NB4 (cell line): ENCODE results near the gene GADL1.

Source experiments
- DNase-seq: peaks from one replicate; pipeline ENCODE4 v3.0.0; 2010; ENCODE audit warnings: low read depth
- H3K4me3 ChIP-seq: one replicate; pipeline ENCODE4 v1.5.1; 2011; ENCODE audit warnings: mild to moderate bottlenecking, low read depth, low read length, moderate library complexity
- CTCF ChIP-seq: IDR thresholded peaks from one replicate; pipeline ENCODE4 v1.5.1; 2012; ENCODE audit warnings: low read depth, low read length
- MAX ChIP-seq: IDR thresholded peaks from 2 replicates; pipeline ENCODE4 v1.6.1; 2011; ENCODE audit warnings: low read depth, low read length
- MYC ChIP-seq: IDR thresholded peaks from 2 replicates; pipeline ENCODE4 v1.6.1; 2011; ENCODE audit warnings: low read depth, low read length
- POLR2A ChIP-seq: IDR thresholded peaks from 2 replicates; pipeline ENCODE4 v1.6.1; 2011; ENCODE audit warnings: mild to moderate bottlenecking; ENCODE audit not compliant: insufficient read length; ENCODE audit errors: extremely low read depth

The GADL1 gene

GRCh38 chr3:30872879-30873278 lies 21.6 kb downstream of the GADL1 start:
- no peak for TF ChIP-seq MAX
- TF ChIP-seq CTCF, result no peak
- TF ChIP-seq POLR2A, result no peak
- TF ChIP-seq MYC, result no peak
- H3K4me3 ChIP-seq, result no peak overlapping the region
- no peak for DNase-seq

GRCh38 chr3:30871720-30872119 lies 22.7 kb downstream of the GADL1 start:
- H3K4me3 ChIP-seq, result no peak overlapping the region
- DNase-seq, result no peak
- TF ChIP-seq POLR2A, result no peak
- no peak for TF ChIP-seq CTCF
- no peak for TF ChIP-seq MYC
- TF ChIP-seq MAX, result no peak

- no peak overlapping the region for H3K4me3 ChIP-seq
- TF ChIP-seq POLR2A (no peak), CTCF (no peak), MAX (no peak), MYC (no peak)
- DNase-seq, result no peak
Observed at GRCh38 chr3:30864836-30865235, 29.6 kb downstream of the GADL1 start.

GRCh38 chr3:30864132-30864531 lies 30.3 kb downstream of the GADL1 start:
- no peak overlapping the region for H3K4me3 ChIP-seq

GRCh38 chr3:30862004-30862403 lies 32.5 kb downstream of the GADL1 start:
- no peak overlapping the region for H3K4me3 ChIP-seq
- TF ChIP-seq POLR2A, result no peak
- no peak for TF ChIP-seq CTCF
- no peak for TF ChIP-seq MYC
- no peak for TF ChIP-seq MAX
- no peak for DNase-seq

More at GRCh38 chr3:30864132-30864531, 30.3 kb downstream of the GADL1 start:
- no peak for TF ChIP-seq CTCF
- no peak for DNase-seq

- no peak for TF ChIP-seq CTCF
- TF ChIP-seq MYC, result no peak
- no peak for TF ChIP-seq MAX
- TF ChIP-seq POLR2A, result no peak
- no peak for DNase-seq
- no peak overlapping the region for H3K4me3 ChIP-seq
Observed at GRCh38 chr3:30858894-30859389, 35.5 kb downstream of the GADL1 start.
